Activated T-cell treated with anti-CD3 and anti-CD28 coated beads, Interleukin-2, amount 50 U/mL, for 24 hours (primary cell): ENCODE results near the gene FSTL5.
"Not testable (repeated sequence)": the region's sequence is repeated elsewhere in the genome, so short reads cannot be mapped to it uniquely, and the experiment has no call there.

Experiments
- DNase-seq: peaks from one replicate; pipeline ENCODE4 v3.0.0-alpha.2; 2020
- H3K27ac Mint-ChIP-seq: 2 replicates; pipeline ENCODE4 v1.8.0; 2020; ENCODE audit warnings: mild to moderate bottlenecking, mixed read lengths
- H3K27me3 Mint-ChIP-seq: 2 replicates; pipeline ENCODE4 v1.8.0; 2020; ENCODE audit warnings: mixed read lengths
- H3K36me3 Mint-ChIP-seq: 2 replicates; pipeline ENCODE4 v1.8.0; 2020; ENCODE audit warnings: low read depth, mixed read lengths
- H3K4me1 Mint-ChIP-seq: 2 replicates; pipeline ENCODE4 v1.8.0; 2020; ENCODE audit warnings: low read depth, mixed read lengths
- H3K4me3 Mint-ChIP-seq: 2 replicates; pipeline ENCODE4 v1.8.0; 2020; ENCODE audit warnings: mild to moderate bottlenecking, moderate library complexity, mixed read lengths
- H3K9me3 Mint-ChIP-seq: 2 replicates; pipeline ENCODE4 v1.8.0; 2020; ENCODE audit warnings: mixed read lengths

FSTL5 gene

DNA sequence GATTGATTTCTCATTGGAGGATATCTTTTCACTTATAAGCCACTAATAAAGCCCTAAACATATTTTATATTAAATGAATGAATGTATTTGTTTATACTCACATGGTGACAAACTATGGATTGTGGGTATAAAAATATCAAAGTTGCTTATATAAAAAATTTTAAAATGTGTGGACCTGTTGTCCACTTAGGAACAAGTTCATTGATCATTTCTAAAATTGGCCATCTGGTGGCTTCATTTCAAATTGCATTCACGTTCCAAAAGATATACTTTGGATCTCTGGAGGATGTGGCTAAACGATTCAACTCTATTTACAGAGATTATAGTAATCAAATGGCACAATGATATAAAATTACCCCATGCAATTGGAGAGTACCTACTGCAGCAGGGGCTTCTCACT lies 32.5 kb downstream of the FSTL5 start:
- no peaks in the 10 kb centered on the region for H3K27me3 Mint-ChIP-seq
- H3K36me3 Mint-ChIP-seq, result no peaks in the 10 kb centered on the region
- no peak overlapping the region for H3K27ac Mint-ChIP-seq
- DNase-seq, result no peak
- H3K4me1 Mint-ChIP-seq, result no peaks in the 10 kb centered on the region
- no peaks in the 10 kb centered on the region for H3K9me3 Mint-ChIP-seq
- H3K4me3 Mint-ChIP-seq, result no peak overlapping the region

- H3K4me1 Mint-ChIP-seq, result no peaks in the 10 kb centered on the region
- no peak for DNase-seq
- peaks cover 2% of the 10 kb centered on the region for H3K9me3 Mint-ChIP-seq
- H3K27ac Mint-ChIP-seq, result no peak overlapping the region
- H3K4me3 Mint-ChIP-seq, result no peak overlapping the region
- no peaks in the 10 kb centered on the region for H3K36me3 Mint-ChIP-seq
- no peaks in the 10 kb centered on the region for H3K27me3 Mint-ChIP-seq
These were observed 37.1 kb downstream of the FSTL5 start for GRCh38 chr4:162126729-162127128.

GRCh38 chr4:162117051-162117450 lies 46.7 kb downstream of the FSTL5 start:
- Mint-ChIP-seq H3K27ac (no peak overlapping the region), H3K4me3 (no peak overlapping the region), H3K9me3 (peaks cover 8% of the 10 kb centered on the region), H3K27me3 (no peaks in the 10 kb centered on the region), H3K36me3 (no peaks in the 10 kb centered on the region), H3K4me1 (no peaks in the 10 kb centered on the region)
- no peak for DNase-seq

DNA sequence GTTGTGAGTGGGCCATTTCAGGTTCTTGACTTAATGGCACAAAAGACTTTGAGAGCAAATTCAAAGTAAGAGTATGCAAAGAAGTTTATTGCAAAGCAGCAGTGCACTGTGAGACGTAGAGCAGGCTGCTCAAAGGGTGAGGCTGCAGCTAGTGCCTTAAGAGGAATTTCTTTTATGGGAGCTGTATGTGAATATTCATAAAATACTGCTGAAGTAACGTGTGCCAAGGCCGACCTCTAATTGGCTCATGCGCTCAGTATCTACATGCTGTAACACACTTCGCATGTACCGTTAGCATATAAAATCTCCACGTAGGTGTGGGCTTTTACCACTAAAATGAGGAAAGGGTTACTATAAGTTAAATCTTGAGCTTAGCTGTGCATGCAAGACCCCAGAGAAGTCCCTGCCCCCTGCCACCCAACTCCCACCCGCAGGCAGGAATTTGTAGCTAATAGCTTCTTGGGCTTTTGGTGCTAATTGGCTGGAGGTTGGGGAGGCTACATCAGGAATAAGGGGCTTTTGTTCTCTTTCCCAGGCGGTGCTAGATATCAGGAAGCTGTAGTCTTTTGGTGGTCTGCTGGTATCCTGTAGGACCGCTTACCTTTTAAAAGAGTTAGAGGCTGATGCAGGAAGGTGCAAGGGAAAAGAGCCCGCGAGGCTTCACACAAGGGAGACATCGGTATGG lies 47.6 kb downstream of the FSTL5 start:
- Mint-ChIP-seq H3K4me3 (no peak overlapping the region), H3K27ac (no peak overlapping the region), H3K27me3 (no peaks in the 10 kb centered on the region), H3K9me3 (peaks cover 8% of the 10 kb centered on the region), H3K36me3 (no peaks in the 10 kb centered on the region), H3K4me1 (no peaks in the 10 kb centered on the region)
- DNase-seq, result no peak

DNA sequence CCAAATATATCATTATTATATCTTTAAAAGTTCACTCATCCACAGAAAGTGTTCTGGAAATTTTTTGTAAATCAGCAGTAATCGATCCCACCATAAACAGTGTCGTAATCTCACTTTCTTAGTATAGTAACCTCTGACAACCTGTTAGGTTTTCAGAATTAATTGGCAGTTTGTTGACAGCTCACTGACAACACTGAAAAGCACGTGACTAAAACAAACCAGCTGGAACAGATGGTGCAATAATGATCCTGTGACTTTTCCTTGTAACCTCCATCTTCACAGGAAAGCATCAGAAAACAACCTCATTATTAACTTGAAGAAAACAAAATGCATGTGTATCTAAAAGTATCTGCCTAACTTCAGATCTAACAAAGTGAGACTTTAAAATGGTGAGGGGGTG lies 48.5 kb downstream of the FSTL5 start:
- H3K27me3 Mint-ChIP-seq, result no peaks in the 10 kb centered on the region
- no peaks in the 10 kb centered on the region for H3K4me1 Mint-ChIP-seq
- H3K27ac Mint-ChIP-seq, result no peak overlapping the region
- no peaks in the 10 kb centered on the region for H3K36me3 Mint-ChIP-seq
- peaks cover 8% of the 10 kb centered on the region for H3K9me3 Mint-ChIP-seq
- no peak overlapping the region for H3K4me3 Mint-ChIP-seq
- no peak for DNase-seq

GRCh38 chr4:162111078-162111477 lies 52.7 kb downstream of the FSTL5 start:
- Mint-ChIP-seq H3K4me3 (no peak overlapping the region), H3K4me1 (no peaks in the 10 kb centered on the region), H3K36me3 (no peaks in the 10 kb centered on the region), H3K9me3 (peaks cover 8% of the 10 kb centered on the region), H3K27me3 (no peaks in the 10 kb centered on the region), H3K27ac (no peak overlapping the region)
- no peak for DNase-seq

DNA sequence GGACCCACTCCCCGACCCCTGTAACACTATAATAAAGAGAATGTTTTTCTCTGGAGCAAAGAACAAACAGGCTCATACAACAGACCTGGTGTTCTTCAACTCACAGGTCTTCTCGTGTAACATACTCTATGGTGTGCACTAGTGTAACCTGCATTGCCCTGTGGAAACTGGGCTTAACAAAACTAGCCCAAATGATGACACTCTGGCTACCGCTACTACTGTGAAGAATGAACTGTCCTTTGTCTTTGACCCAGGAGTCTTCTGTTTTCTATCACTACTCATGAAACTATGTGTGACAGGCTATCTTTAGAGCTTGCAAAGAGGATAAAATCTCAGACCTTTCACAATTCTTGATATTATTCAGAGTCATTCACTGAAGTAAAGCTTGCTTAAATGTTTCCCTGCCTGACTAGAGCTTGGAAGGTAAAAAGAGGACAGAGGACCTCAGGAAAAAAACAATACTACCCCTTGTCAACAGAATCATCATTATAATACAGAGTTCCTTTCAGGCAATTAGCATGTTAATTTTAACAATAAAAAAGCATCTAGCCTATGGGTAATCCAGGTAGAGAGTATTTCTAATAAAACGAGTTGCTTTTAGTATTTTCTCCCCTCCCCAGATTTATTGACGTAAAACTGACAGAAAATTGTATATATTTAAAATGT lies 59.2 kb downstream of the FSTL5 start:
- DNase-seq, result no peak
- no peaks in the 10 kb centered on the region for H3K27me3 Mint-ChIP-seq
- H3K27ac Mint-ChIP-seq, result no peak overlapping the region
- no peaks in the 10 kb centered on the region for H3K4me1 Mint-ChIP-seq
- peaks cover 10% of the 10 kb centered on the region for H3K9me3 Mint-ChIP-seq
- no peaks in the 10 kb centered on the region for H3K36me3 Mint-ChIP-seq
- H3K4me3 Mint-ChIP-seq, result no peak overlapping the region

DNA sequence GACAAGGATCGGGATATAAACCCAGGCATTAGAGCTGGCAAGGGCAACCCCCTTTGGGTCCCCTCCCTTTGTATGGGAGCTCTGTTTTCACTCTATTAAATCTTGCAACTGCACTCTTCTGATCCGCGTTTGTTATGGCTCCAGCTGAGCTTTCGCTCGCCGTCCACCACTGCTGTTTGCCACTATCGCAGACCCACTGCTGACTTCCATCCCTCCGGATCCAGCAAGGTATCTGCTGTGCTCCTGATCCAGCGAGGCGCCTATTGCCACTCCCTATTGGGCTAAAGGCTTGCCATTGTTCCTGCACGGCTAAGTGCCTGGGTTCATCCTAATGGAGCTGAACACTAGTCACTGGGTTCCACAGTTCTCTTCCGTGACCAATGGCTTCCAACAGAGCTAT lies 59.9 kb downstream of the FSTL5 start:
- H3K36me3 Mint-ChIP-seq, H3K4me1 Mint-ChIP-seq, H3K4me3 Mint-ChIP-seq, H3K9me3 Mint-ChIP-seq, DNase-seq, H3K27me3 Mint-ChIP-seq, H3K27ac Mint-ChIP-seq: not testable (repeated sequence)

- peaks cover 10% of the 10 kb centered on the region for H3K9me3 Mint-ChIP-seq
- no peaks in the 10 kb centered on the region for H3K27me3 Mint-ChIP-seq
- DNase-seq, result no peak
- no peak overlapping the region for H3K4me3 Mint-ChIP-seq
- no peaks in the 10 kb centered on the region for H3K4me1 Mint-ChIP-seq
- no peaks in the 10 kb centered on the region for H3K36me3 Mint-ChIP-seq
- H3K27ac Mint-ChIP-seq, result no peak overlapping the region
These were observed 61.1 kb downstream of the FSTL5 start for GRCh38 chr4:162102713-162103112.

DNA sequence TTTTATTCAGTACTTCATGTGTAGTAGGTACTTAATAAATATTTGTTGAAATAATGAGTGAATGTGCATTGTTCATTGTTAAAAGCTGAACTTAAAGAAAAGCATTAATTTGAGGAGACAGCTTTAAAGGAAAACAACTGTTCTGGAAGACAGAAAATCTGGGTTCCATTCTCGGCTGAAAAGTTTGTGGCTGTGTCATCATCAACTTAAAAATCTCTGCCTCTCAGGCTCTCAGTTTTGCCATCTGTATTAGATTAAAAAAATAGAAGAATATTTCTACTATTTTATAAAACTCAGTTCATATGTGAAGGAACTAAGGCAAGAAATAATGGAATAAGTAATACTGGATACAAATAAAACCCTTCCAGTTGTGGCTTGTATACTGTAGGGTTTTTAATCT lies 62.5 kb downstream of the FSTL5 start:
- H3K36me3 Mint-ChIP-seq, result no peaks in the 10 kb centered on the region
- H3K4me1 Mint-ChIP-seq, result no peaks in the 10 kb centered on the region
- H3K9me3 Mint-ChIP-seq, result peaks cover 10% of the 10 kb centered on the region
- no peak for DNase-seq
- H3K27ac Mint-ChIP-seq, result no peak overlapping the region
- H3K27me3 Mint-ChIP-seq, result no peaks in the 10 kb centered on the region
- H3K4me3 Mint-ChIP-seq, result no peak overlapping the region

- H3K36me3 Mint-ChIP-seq, result no peaks in the 10 kb centered on the region
- no peak for DNase-seq
- no peaks in the 10 kb centered on the region for H3K27me3 Mint-ChIP-seq
- H3K27ac Mint-ChIP-seq, result no peak overlapping the region
- peaks cover 9% of the 10 kb centered on the region for H3K9me3 Mint-ChIP-seq
- H3K4me3 Mint-ChIP-seq, result no peak overlapping the region
- no peaks in the 10 kb centered on the region for H3K4me1 Mint-ChIP-seq
These were observed 88.1 kb downstream of the FSTL5 start for GRCh38 chr4:162075726-162076125.

- Mint-ChIP-seq H3K4me1 (no peaks in the 10 kb centered on the region), H3K36me3 (no peaks in the 10 kb centered on the region), H3K4me3 (no peak overlapping the region), H3K9me3 (no peaks in the 10 kb centered on the region), H3K27ac (no peak overlapping the region), H3K27me3 (no peaks in the 10 kb centered on the region)
- DNase-seq, result no peak
These were observed 102.6 kb downstream of the FSTL5 start for GRCh38 chr4:162061214-162061613.

DNA sequence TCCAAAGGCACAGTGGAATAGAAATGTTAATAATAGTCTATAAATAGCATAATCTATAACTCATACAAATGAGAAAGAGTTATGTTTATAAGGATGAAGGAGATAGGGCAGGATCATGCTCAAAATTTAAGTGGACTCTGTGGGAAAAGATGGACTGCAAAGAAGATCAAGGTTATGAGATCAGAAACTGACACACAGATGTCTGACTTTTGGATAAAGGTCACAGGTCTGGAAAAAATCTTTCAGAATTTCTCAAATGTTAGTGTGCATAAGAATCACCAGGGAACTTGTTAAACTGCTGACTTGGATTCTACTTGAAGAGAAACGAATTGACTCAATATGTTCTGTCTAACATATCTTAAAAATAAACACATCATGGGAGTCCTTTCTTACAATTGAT lies 104.1 kb downstream of the FSTL5 start:
- H3K9me3 Mint-ChIP-seq, result no peaks in the 10 kb centered on the region
- no peak overlapping the region for H3K4me3 Mint-ChIP-seq

DNA sequence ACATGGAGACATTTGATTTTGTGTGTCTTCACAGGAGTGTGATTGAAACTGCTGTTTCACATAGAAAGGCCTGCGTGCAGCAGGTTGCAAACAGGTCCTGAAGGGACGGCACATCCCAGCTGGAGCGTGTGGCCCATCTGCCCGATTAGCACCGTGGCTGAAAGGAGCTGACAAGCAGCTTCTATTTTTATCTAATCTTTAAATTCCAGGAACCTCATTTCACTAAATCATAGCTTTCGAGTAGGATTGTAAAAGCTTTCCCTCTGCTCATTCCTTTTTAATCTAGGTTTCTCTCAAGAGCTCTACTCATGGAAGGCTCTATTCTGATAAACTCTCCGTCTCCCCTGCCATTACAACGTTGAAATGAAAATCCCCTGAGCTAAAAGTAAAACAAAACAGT lies 106.8 kb downstream of the FSTL5 start:
- no peak overlapping the region for H3K4me3 Mint-ChIP-seq
- no peaks in the 10 kb centered on the region for H3K9me3 Mint-ChIP-seq
- no peaks in the 10 kb centered on the region for H3K36me3 Mint-ChIP-seq
- DNase-seq, result no peak
- no peaks in the 10 kb centered on the region for H3K27me3 Mint-ChIP-seq
- no peak overlapping the region for H3K27ac Mint-ChIP-seq
- no peaks in the 10 kb centered on the region for H3K4me1 Mint-ChIP-seq

More for the DNA sequence above, 104.1 kb downstream of the FSTL5 start:
- H3K27ac Mint-ChIP-seq, result no peak overlapping the region
- H3K36me3 Mint-ChIP-seq, result no peaks in the 10 kb centered on the region
- H3K4me1 Mint-ChIP-seq, result no peaks in the 10 kb centered on the region
- no peaks in the 10 kb centered on the region for H3K27me3 Mint-ChIP-seq
- DNase-seq, result no peak

DNA sequence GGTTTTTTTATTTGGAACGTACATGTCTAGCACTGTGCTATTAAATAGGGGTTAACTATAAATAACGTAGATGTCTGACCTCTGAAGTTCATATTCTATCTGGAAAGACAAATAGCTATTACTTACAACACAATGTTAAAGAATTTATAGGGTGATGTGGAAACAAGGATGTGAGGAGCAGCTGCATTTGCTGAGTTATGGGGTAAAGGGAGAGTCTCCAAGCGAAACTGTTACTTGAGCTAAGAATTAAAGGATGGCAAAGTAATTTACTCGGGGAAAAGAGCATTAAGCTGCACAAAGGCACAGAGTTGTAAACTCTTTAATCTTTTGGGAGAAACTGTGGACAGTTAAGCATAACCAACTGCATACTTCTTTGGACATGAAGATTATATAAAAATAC lies 117.7 kb downstream of the FSTL5 start:
- no peaks in the 10 kb centered on the region for H3K27me3 Mint-ChIP-seq

More for the DNA sequence above, 117.7 kb downstream of the FSTL5 start:
- Mint-ChIP-seq H3K9me3 (peaks cover 3% of the 10 kb centered on the region), H3K4me3 (no peak overlapping the region), H3K27ac (no peak overlapping the region), H3K4me1 (no peaks in the 10 kb centered on the region), H3K36me3 (no peaks in the 10 kb centered on the region)
- DNase-seq, result no peak
